Measurements from ENCODE around the gene NFKBIB.
"Not testable (repeated sequence)": the region's sequence is repeated elsewhere in the genome, so short reads cannot be mapped to it uniquely, and the experiment has no call there.

GRCh38 chr19:38855751-38856150 is 44.0 kb upstream of the NFKBIB start:
- not testable (repeated sequence) for TF ChIP-seq ZBTB33 (IDR thresholded peaks at IDR 0.05; ENCODE audit: borderline replicate concordance, low read depth); EZH2phosphoT487 (IDR thresholded peaks at IDR 0.05; ENCODE audit: borderline replicate concordance, low read depth); USF1 (IDR thresholded peaks at IDR 0.05; ENCODE audit: borderline replicate concordance, low read depth); CTCF (IDR thresholded peaks at IDR 0.05); RAD21 (IDR thresholded peaks at IDR 0.05; ENCODE audit: low read length); JUND (IDR thresholded peaks at IDR 0.05); FOXM1 (IDR thresholded peaks at IDR 0.05; ENCODE audit: low read depth); POLR2AphosphoS5 (IDR thresholded peaks at IDR 0.05; ENCODE audit: low read depth, low read length); SIN3A (IDR thresholded peaks at IDR 0.05; ENCODE audit: borderline replicate concordance, low read depth, low read length); EP300 (IDR thresholded peaks at IDR 0.05; ENCODE audit: borderline replicate concordance in 1 of 2, low read depth in 1 of 2, low read length in 1 of 2); RXRA (IDR thresholded peaks at IDR 0.05; ENCODE audit: borderline replicate concordance, low read depth); SMC3 (IDR thresholded peaks at IDR 0.05; ENCODE audit: low read depth, low read length); NFIC (IDR thresholded peaks at IDR 0.05; ENCODE audit: borderline replicate concordance)
